Gastrocnemius medialis (tissue), 4 donors: ENCODE results near the gene ZDHHC11.

Source experiments
- CTCF ChIP-seq, 5 experiments: fragments of 450-650 bp in 3 of 5; fragments of 200-600 bp in 2 of 5; sonication (generic) in 2 of 5; IDR thresholded peaks in 4 of 5; conservative IDR thresholded peaks in 1 of 5; 1 replicate in 4 of 5; 2 replicates in 1 of 5; pipeline ENCODE4 v1.5.1; 2016 to 2019; ENCODE audit warnings: antibody characterized with exemption in 5 of 5, mild to moderate bottlenecking in 3 of 5, moderate library complexity in 3 of 5
- POLR2A ChIP-seq, 2 donors: fragments of 450-650 bp; IDR thresholded peaks; one replicate each; pipeline ENCODE4 v1.6.1; 2017; ENCODE audit warnings: antibody characterized with exemption in 2 of 2, mild to moderate bottlenecking in 2 of 2, moderate library complexity in 2 of 2

GRCh38 chr5:776862-777711, 73.7 kb downstream of the ZDHHC11 start:
- no peak for TF ChIP-seq CTCF (IDR thresholded peaks at IDR 0.05 in 4 of 5, conservative IDR thresholded peaks at IDR 0.05 in 1 of 5)
- no peak for TF ChIP-seq POLR2A (IDR thresholded peaks at IDR 0.05)
